HG03571 (cell line): Measurements from ENCODE around the gene PAPPA2.
"Not testable (repeated sequence)": the region's sequence is repeated elsewhere in the genome, so short reads cannot be mapped to it uniquely, and the experiment has no call there.

Experiments
- ATAC-seq: cut with Tn5 transposase; IDR thresholded peaks from one replicate; pipeline ENCODE4 v1.9.1; 2021; ENCODE audit not compliant: unreplicated experiment

The PAPPA2 gene

GRCh38 chr1:176601348-176601747 lies 138.4 kb downstream of the PAPPA2 start:
- no peak for ATAC-seq

GRCh38 chr1:176602388-176603004 lies 139.5 kb downstream of the PAPPA2 start:
- ATAC-seq: no peak

- ATAC-seq: no peak
Observed at GRCh38 chr1:176603696-176604095, 140.7 kb downstream of the PAPPA2 start.

GRCh38 chr1:176604461-176604860 lies 141.5 kb downstream of the PAPPA2 start:
- ATAC-seq: no peak

GRCh38 chr1:176605176-176605575 lies 142.2 kb downstream of the PAPPA2 start:
- no peak for ATAC-seq

GRCh38 chr1:176609556-176610408 lies 146.8 kb downstream of the PAPPA2 start:
- no peak for ATAC-seq

- no peak for ATAC-seq
Observed at GRCh38 chr1:176612791-176613190, 149.8 kb downstream of the PAPPA2 start.

- ATAC-seq: no peak
Observed at GRCh38 chr1:176617881-176618280, 154.9 kb downstream of the PAPPA2 start.

- no peak for ATAC-seq
Observed at GRCh38 chr1:176619261-176619660, 156.3 kb downstream of the PAPPA2 start.

- no peak for ATAC-seq
Observed at GRCh38 chr1:176625365-176625764, 162.4 kb downstream of the PAPPA2 start.

GRCh38 chr1:176626572-176627061 lies 163.6 kb downstream of the PAPPA2 start:
- no peak for ATAC-seq

- ATAC-seq: no peak
Observed at GRCh38 chr1:176628775-176629174, 165.8 kb downstream of the PAPPA2 start.

GRCh38 chr1:176634733-176635132 lies 171.8 kb downstream of the PAPPA2 start:
- not testable (repeated sequence) for ATAC-seq

- ATAC-seq: no peak
Observed at GRCh38 chr1:176638713-176639526, 175.9 kb downstream of the PAPPA2 start.

GRCh38 chr1:176643536-176643935 lies 180.6 kb downstream of the PAPPA2 start:
- ATAC-seq: no peak

GRCh38 chr1:176648556-176648955 lies 185.6 kb downstream of the PAPPA2 start:
- ATAC-seq: no peak

- ATAC-seq: no peak
Observed at GRCh38 chr1:176656257-176656995, 193.5 kb downstream of the PAPPA2 start.

GRCh38 chr1:176669782-176670181 lies 206.8 kb downstream of the PAPPA2 start:
- ATAC-seq: no peak

GRCh38 chr1:176670853-176671252 lies 207.9 kb downstream of the PAPPA2 start:
- ATAC-seq: no peak

- no peak for ATAC-seq
Observed at GRCh38 chr1:176682830-176683535, 220.0 kb downstream of the PAPPA2 start.
